Keratinocyte (primary cell): ENCODE data around the gene LRRC4C. TPM values are rescaled to one million over a fixed set of nuclear protein-coding genes. Genes with fewer than 3 reads are reported as not detected.

Experiments used
- DNase-seq: peaks from one replicate; pipeline ENCODE4 v3.0.0-alpha.2; 2011; ENCODE audit warnings: low read depth, missing footprints, low spot score
- FAIRE-seq: peaks from 2 replicates; lab custom pipeline; 2011; peaks lifted over from hg19 to GRCh38; lab: Jason Lieb, UNC
- H2AFZ ChIP-seq: 2 replicates; pipeline ENCODE4 v1.6.0; 2012; ENCODE audit warnings: low read length, control low read depth, inconsistent platforms; ENCODE audit not compliant: control insufficient read depth
- H3K27ac ChIP-seq: 2 replicates; pipeline ENCODE4 v1.5.1; 2011; ENCODE audit warnings: low read length; ENCODE audit not compliant: control insufficient read depth, insufficient read depth
- H3K27me3 ChIP-seq: 3 replicates; pipeline ENCODE4 v1.6.0; 2011; ENCODE audit warnings: low read length; ENCODE audit not compliant: control insufficient read depth, insufficient read depth; ENCODE audit errors: extremely low read depth
- H3K36me3 ChIP-seq, 2 experiments: 2 replicates in 1 of 2; 3 replicates in 1 of 2; pipeline ENCODE4 v1.5.1; 2011; ENCODE audit warnings: low read length in 2 of 2, mild to moderate bottlenecking in 1 of 2; ENCODE audit not compliant: control insufficient read depth in 2 of 2, insufficient read depth in 2 of 2; ENCODE audit errors: extremely low read depth in 1 of 2
- H3K4me1 ChIP-seq: 3 replicates; pipeline ENCODE4 v1.5.1; 2011; ENCODE audit warnings: low read length; ENCODE audit not compliant: control insufficient read depth, insufficient read depth; ENCODE audit errors: extremely low read depth
- H3K4me2 ChIP-seq: 3 replicates; pipeline ENCODE4 v1.6.0; 2011; ENCODE audit warnings: low read depth, low read length; ENCODE audit not compliant: control insufficient read depth, insufficient read depth; ENCODE audit errors: extremely low read depth
- H3K4me3 ChIP-seq, 3 experiments: fragments of 200-600 bp in 1 of 3; sonication (generic) in 1 of 3; 2 replicates in 2 of 3; 3 replicates in 1 of 3; pipeline ENCODE4 v1.5.1; 2011 to 2016; ENCODE audit warnings: low read length in 3 of 3, mild to moderate bottlenecking in 3 of 3, control low read depth in 2 of 3, inconsistent platforms in 1 of 3, low read depth in 1 of 3, mixed read lengths in 1 of 3, mixed run types in 1 of 3, moderate library complexity in 1 of 3; ENCODE audit not compliant: control insufficient read depth in 2 of 3, insufficient read depth in 2 of 3; ENCODE audit errors: extremely low read depth in 1 of 3
- H3K79me2 ChIP-seq: 2 replicates; pipeline ENCODE4 v1.6.0; 2012; ENCODE audit warnings: low read length; ENCODE audit not compliant: control insufficient read depth, insufficient read depth
- H3K9ac ChIP-seq: 3 replicates; pipeline ENCODE4 v1.6.0; 2011; ENCODE audit warnings: low read length; ENCODE audit not compliant: control insufficient read depth, insufficient read depth; ENCODE audit errors: extremely low read depth
- H3K9me1 ChIP-seq: 3 replicates; pipeline ENCODE4 v1.6.0; 2011; ENCODE audit warnings: low read length; ENCODE audit not compliant: control insufficient read depth, insufficient read depth; ENCODE audit errors: extremely low read depth
- H3K9me3 ChIP-seq: 2 replicates; pipeline ENCODE4 v1.5.1; 2012; ENCODE audit warnings: low read depth, low read length; ENCODE audit not compliant: control insufficient read depth
- H4K20me1 ChIP-seq: 3 replicates; pipeline ENCODE4 v1.6.0; 2011; ENCODE audit warnings: low read length; ENCODE audit not compliant: control insufficient read depth, insufficient read depth; ENCODE audit errors: extremely low read depth
- EZH2 ChIP-seq: IDR thresholded peaks from one replicate; pipeline ENCODE4 v1.6.1; 2012; ENCODE audit warnings: inconsistent platforms, mild to moderate bottlenecking, low read length, moderate library complexity
- dilution Hi-C: fragments of 300-500 bp; cut with MboI; formaldehyde crosslinking; loops from one replicate; pipeline ENCODE4 v1.7.0; 2020; ENCODE audit warnings: low sequenced_read_pairs; ENCODE audit not compliant: extremely low pct_ligation_motif_present
- polyA plus RNA-seq, 5 experiments: library from polyadenylated mRNA; depleted of rRNA in 3 of 5; stranded (reverse) in 3 of 5; stranded (forward) in 1 of 5; unstranded in 1 of 5; fragments of >200 nt; gene quantifications; 1 replicate in 1 of 5; 2 replicates in 3 of 5; 3 replicates in 1 of 5; pipeline versions ENCODE4 v1.2.1 to v1.2.3, GENCODE V29; 2011 to 2012; ENCODE audit warnings: missing spikeins in 2 of 5, low read depth in 1 of 5, low replicate concordance in 1 of 5
- TF ChIP-seq, protein P1 (sequence below), 3 experiments: IDR thresholded peaks in 1 of 3; conservative IDR thresholded peaks in 1 of 3; optimal IDR thresholded peaks in 1 of 3; 2 replicates in 2 of 3; 3 replicates in 1 of 3; pipeline versions ENCODE3 to v1.5.1; 2011; ENCODE audit warnings: low read length in 3 of 3, mild to moderate bottlenecking in 3 of 3, moderate library complexity in 2 of 3, control low read depth in 1 of 3, inconsistent platforms in 1 of 3; ENCODE audit not compliant: insufficient read depth in 2 of 3; ENCODE audit errors: extremely low read depth in 1 of 3

Gene LRRC4C
- polyA plus RNA-seq, 1 donor (not counting 4 experiments of a cell fraction or from before 2014, with no cell fraction given): not detected

DNA sequence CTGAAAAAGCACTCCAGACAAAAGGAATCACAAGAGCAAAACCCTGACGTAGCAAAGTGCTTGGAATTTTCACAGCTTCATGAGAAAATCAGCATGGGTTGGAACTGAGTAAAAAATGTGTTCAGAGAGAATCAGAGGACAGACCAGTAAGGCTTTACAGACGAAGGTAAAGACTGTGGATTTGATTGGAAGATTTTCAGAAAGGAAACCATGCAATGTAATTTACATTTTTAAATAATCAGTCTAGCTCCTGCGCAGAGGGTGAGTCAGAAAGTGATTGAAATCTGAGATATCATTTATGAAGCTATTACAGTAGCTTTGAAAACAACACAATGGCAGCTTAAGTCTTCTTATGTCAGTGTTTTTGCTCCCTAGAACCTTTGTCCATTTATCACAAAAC lies 1122.3 kb downstream of the LRRC4C start:
- H3K27ac ChIP-seq: no peak overlapping the region
- DNase-seq: no peak
- no peak overlapping the region for H3K4me3 ChIP-seq
- H3K36me3 ChIP-seq: no peaks in the 10 kb centered on the region
- FAIRE-seq: no peak
- dilution Hi-C loops: no loop called here
- H2AFZ ChIP-seq: no peak overlapping the region
- no peaks in the 10 kb centered on the region for H3K27me3 ChIP-seq
- TF ChIP-seq EZH2: no peak
- TF ChIP-seq, protein P1, sequence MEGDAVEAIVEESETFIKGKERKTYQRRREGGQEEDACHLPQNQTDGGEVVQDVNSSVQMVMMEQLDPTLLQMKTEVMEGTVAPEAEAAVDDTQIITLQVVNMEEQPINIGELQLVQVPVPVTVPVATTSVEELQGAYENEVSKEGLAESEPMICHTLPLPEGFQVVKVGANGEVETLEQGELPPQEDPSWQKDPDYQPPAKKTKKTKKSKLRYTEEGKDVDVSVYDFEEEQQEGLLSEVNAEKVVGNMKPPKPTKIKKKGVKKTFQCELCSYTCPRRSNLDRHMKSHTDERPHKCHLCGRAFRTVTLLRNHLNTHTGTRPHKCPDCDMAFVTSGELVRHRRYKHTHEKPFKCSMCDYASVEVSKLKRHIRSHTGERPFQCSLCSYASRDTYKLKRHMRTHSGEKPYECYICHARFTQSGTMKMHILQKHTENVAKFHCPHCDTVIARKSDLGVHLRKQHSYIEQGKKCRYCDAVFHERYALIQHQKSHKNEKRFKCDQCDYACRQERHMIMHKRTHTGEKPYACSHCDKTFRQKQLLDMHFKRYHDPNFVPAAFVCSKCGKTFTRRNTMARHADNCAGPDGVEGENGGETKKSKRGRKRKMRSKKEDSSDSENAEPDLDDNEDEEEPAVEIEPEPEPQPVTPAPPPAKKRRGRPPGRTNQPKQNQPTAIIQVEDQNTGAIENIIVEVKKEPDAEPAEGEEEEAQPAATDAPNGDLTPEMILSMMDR (optimal IDR thresholded peaks at IDR 0.05 in 1 of 3, IDR thresholded peaks at IDR 0.05 in 1 of 3, conservative IDR thresholded peaks at IDR 0.05 in 1 of 3; ENCODE audit: extremely low read depth in 1 of 3, insufficient read depth in 2 of 3, low read length in 3 of 3): no peak
- no peaks in the 10 kb centered on the region for H3K9me3 ChIP-seq
- H3K9me1 ChIP-seq: no peaks in the 10 kb centered on the region
- no peaks in the 10 kb centered on the region for H3K79me2 ChIP-seq
- no peak overlapping the region for H3K9ac ChIP-seq
- H3K4me2 ChIP-seq: no peak overlapping the region
- H3K4me1 ChIP-seq: no peaks in the 10 kb centered on the region
- no peaks in the 10 kb centered on the region for H4K20me1 ChIP-seq

DNA sequence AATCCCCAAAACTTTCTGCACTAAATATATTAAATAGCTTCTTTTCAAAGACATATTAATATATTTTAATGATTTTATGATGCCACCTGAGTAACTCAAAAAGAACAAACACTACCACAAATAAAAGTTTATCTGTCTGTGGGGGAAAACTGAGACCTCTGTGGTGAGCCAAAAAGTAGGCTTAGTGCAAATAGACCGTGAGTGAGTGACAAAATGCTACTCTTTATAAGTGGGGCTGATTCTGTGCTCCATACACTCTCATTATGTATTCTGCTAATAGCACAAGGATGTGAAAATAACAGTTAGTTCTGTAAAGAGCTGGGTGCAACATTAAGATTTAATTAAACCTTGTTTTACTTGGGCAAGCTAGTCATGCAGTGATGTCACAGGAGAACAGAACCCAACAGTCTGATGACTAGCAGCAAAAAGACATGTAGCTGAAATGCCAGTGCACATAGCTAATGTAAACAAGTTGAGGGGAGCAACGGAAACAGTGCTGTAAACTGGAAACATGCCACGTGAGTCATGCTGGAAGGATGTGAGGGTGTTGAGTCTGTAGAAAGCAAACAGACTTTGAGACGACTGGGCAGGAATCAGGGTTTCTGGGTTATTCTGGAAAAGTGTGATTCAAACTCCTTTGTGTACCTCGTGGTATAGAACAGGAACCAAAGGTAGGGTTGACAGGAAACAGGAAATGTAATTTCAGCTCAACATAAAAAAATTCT lies 1130.4 kb downstream of the LRRC4C start:
- Histone ChIP-seq H3K4me3 (no peak overlapping the region), H4K20me1 (no peaks in the 10 kb centered on the region), H3K27me3 (no peaks in the 10 kb centered on the region), H3K36me3 (no peaks in the 10 kb centered on the region), H3K27ac (no peak overlapping the region), H3K4me2 (no peak overlapping the region), H2AFZ (peak overlapping the region; percentile 27), H3K4me1 (no peaks in the 10 kb centered on the region), H3K79me2 (no peaks in the 10 kb centered on the region), H3K9me1 (no peaks in the 10 kb centered on the region), H3K9ac (no peak overlapping the region), H3K9me3 (no peaks in the 10 kb centered on the region)
- no peak for TF ChIP-seq EZH2
- TF ChIP-seq, protein P1 (optimal IDR thresholded peaks at IDR 0.05 in 1 of 3, IDR thresholded peaks at IDR 0.05 in 1 of 3, conservative IDR thresholded peaks at IDR 0.05 in 1 of 3; ENCODE audit: extremely low read depth in 1 of 3, insufficient read depth in 2 of 3, low read length in 3 of 3): no peak
- FAIRE-seq (peak; percentile 89), DNase-seq (no peak)
- dilution Hi-C loops: no loop called here
